ENCODE results near the gene FBXL16. TPM values are rescaled to one million over a fixed set of nuclear protein-coding genes. Genes with fewer than 3 reads are reported as not detected.
"Not testable (repeated sequence)": the region's sequence is repeated elsewhere in the genome, so short reads cannot be mapped to it uniquely, and the experiment has no call there.

FBXL16 gene
- total RNA-seq, 1 donor from 2014 or later: not detected

DNA sequence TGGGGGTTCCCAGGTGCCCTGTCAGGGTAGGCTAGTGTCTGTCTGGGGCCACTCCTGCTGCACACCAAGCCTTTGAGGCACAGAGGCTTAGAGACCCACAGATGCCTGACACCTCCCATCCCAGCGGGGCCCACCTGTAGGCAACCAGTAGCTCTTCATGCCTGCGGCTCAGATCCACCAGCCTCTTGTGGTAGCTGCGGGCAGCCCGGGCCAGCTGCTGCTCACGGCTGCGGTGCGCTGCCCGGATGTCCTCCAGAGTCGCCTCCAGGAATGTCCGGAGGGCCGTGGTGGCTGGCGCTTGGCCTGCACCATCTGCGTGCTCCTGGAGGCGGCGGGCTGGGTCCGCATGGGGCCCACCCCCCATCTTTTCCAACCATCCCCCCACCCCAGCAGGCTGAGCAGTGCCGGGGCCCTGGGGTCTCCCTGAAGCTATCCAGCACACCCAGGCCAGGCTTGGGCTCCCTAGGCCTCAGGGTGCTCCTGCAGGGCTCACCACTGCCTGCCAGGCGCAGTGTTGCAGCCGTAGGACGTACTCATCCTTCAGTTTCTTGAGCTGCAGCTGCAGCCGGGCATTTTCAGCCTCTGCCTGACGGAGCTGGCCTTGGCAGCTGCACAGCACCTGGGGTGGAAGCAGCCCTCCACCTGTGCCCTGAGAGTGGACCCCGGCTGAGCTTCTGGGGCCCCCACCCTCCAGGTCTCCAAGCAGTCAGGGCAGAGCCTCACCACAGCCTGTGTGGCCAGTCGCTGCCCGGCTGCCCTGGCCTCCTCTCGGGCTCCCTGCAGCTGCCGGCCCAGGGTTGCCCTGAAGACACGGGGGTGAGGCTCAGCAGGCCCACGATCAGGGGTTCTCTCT, 18.8 kb upstream of the FBXL16 start:
- no peak for DNase-seq (ENCODE audit: low spot score)

- no peak for DNase-seq (ENCODE audit: low spot score)
Measured at GRCh38 chr16:723695-724094, 18.1 kb upstream of the FBXL16 start.

DNA sequence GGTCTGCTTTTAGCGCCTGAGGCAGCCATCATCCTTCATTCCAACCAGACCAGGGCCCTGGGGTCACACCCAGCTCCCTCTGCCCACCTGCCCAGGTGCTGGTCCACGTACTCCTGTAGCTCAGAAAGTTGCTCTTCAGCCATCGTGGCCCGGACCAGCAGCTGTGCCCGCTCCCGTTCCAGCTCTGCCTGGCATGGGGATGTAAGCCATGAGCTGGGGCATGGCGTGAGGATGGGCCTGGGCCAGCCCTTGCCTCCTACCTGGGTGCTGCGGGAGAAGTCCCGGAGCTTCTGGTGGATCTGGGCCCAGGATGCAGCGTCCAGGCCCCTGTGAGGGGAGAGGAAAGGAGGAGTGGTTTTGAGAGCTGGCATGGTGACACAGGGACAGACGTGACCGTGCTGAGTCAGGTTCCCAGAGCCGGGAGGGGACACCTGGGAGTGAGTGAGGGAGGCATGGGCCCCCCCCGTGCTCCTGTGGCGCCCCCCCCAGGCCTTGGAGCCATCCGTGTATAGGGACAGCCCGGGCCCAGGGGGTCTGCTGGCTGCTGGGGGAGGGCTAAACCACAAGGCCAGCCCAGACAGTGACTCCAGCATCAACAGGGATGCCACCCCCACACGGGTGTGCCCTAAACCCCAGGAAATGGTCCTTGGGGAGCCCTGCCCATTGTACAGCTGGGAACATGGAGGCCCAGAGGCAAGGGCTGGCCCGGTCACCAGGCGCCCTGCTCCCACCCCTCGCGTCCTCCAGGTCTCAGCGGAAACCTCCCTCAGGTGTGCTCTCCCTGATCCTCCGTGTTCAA, 17.4 kb upstream of the FBXL16 start:
- no peak for DNase-seq (ENCODE audit: low spot score)

- no peak for DNase-seq (ENCODE audit: low spot score)
Measured at GRCh38 chr16:721765-722540, 16.4 kb upstream of the FBXL16 start.

DNA sequence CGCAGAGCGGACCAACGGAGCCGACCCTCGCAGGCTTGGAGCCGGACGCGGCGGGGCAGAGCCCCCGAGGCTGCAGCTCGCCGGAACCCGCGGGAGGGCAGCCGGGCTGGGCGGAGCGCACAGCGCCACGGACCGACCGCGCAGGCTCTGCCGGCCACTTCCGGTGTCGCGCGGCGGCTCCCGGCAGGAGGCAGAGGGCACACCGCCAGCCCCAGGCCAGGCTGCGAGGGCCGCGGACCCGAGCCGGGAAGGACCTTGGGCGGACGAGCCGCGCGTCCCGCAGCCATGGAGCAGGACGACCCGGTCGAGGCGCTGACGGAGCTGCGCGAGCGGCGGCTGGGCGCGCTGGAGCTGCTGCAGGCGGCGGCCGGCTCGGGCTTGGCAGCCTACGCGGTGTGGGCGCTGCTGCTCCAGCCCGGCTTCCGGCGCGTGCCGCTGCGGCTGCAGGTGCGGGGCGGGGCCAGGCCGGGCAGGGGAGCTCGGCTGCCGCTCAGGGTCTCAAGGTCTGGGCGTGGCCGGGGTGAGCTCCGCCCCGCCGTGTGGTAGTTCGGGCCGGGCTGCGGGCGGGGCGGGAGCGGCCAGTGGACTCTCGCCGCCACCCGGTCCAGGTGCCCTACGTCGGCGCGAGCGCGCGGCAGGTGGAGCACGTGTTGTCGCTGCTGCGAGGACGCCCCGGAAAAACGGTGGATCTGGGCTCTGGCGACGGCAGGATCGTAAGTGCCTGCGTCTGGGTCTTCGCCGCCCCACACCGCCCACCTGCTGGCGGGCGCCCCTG, 15.6 kb upstream of the FBXL16 start, which contains the start of gene ANTKMT:
TSS of gene ANTKMT (plus strand) at position 157 of the 775 bp plus-strand sequence. CDS start at position 286, 129 bp downstream.
- DNase-seq (ENCODE audit: low spot score): no peak

- DNase-seq (ENCODE audit: low spot score): no peak
Measured at GRCh38 chr16:720447-720989, 14.9 kb upstream of the FBXL16 start.

GRCh38 chr16:719815-720446, 14.3 kb upstream of the FBXL16 start:
- DNase-seq (ENCODE audit: low spot score): no peak

DNA sequence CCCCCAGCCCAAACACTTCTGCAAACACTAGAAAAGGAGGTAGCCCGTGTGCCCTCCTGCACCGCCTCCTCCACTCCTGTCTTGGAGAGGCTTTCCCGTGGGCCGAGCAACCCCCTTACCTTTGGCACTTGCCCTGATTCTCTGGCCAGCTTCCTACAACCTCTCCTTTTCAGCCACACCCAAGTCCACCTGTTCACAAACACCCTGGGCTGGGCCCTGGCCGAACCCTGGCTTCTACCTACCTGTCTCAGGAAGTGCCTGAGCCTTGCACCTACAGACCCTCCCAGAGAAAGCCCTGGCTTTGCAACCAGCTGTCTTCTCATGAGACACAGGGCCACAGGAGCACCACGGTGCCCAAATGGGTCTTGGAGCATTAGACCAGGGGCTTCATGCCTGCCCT, 13.3 kb upstream of the FBXL16 start:
- DNase-seq (ENCODE audit: low spot score): no peak

DNA sequence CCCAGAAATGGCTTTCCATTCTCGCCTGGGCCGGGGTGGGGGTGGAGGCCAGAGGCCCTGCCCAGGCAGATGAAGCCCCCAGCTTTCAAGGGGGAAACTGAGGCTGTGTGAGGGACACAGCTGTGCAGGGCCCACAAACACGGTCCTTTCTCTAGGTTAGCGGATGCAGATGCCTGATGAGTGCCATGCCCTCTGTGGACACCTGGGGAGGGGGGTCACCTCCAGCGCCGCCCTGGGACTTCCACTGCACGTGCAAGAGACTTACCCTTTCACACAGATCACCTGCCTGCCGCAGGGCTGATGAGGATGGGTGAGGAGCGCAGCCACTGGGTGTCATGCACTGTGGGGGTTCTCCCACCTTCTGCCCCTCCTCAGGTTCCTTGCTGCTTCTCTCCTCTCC, 12.8 kb upstream of the FBXL16 start:
- no peak for DNase-seq (ENCODE audit: low spot score)

- no peak for DNase-seq (ENCODE audit: low spot score)
Measured at GRCh38 chr16:717450-718245, 12.0 kb upstream of the FBXL16 start.

- DNase-seq (ENCODE audit: low spot score): no peak
Measured at GRCh38 chr16:716768-717325, 11.2 kb upstream of the FBXL16 start.

DNA sequence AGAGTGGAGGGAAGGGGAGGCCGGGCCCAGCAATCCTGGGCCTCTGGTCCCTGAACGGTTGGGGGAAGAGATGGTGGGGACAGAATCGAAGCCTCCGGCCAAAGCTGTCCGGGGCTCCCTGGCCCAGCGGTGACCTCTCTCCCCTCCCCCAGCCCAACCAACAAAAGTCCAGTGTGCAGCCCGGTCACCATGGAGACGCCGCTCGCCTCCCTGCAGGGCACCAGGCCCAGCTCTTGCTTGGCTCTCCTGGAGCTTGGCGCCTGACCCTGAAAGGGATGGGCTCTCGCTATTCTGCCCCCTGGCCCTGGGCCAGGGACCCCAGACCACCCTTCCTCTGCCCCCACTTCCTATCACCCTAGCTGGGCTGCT, 10.6 kb upstream of the FBXL16 start:
- no peak for DNase-seq (ENCODE audit: low spot score)

GRCh38 chr16:715477-716199, 10.0 kb upstream of the FBXL16 start:
- no peak for DNase-seq (ENCODE audit: low spot score)

- peak; percentile 97 for DNase-seq (ENCODE audit: low spot score)
Measured at GRCh38 chr16:714558-715476, 9.2 kb upstream of the FBXL16 start, which contains the start of gene METRN. METRN (plus strand) TSS chr16:715118; CDS start chr16:715290, 172 bp downstream.

GRCh38 chr16:714079-714478, 8.5 kb upstream of the FBXL16 start:
- DNase-seq (ENCODE audit: low spot score): no peak

GRCh38 chr16:712740-713250, 7.2 kb upstream of the FBXL16 start:
- DNase-seq (ENCODE audit: low spot score): not testable (repeated sequence)
